Kidney capillary endothelial cell (primary cell): ENCODE data around the gene SMIM3.
A peak's percentile ranks its signal among the peaks of the same experiment; 100 is the strongest.
"Not testable (repeated sequence)": the region's sequence is repeated elsewhere in the genome, so short reads cannot be mapped to it uniquely, and the experiment has no call there.

Source experiments
- DNase-seq: peaks from one replicate; pipeline ENCODE4 v3.0.0-alpha.2; 2018; ENCODE audit warnings: low spot score

SMIM3 gene

GRCh38 chr5:150778517-150779396 is at the start of gene SMIM3:
SMIM3 (plus strand) TSS chr5:150778757; CDS start chr5:150795441, 16,684 bp downstream.
- no peak for DNase-seq

GRCh38 chr5:150729859-150730258 is 48.7 kb upstream of the SMIM3 start:
- DNase-seq = no peak

- no peak for DNase-seq
Measured at GRCh38 chr5:150731669-150732242, 46.8 kb upstream of the SMIM3 start.

GRCh38 chr5:150734579-150735384 is 43.8 kb upstream of the SMIM3 start:
- DNase-seq = no peak

GRCh38 chr5:150738862-150739261 is 39.7 kb upstream of the SMIM3 start:
- DNase-seq = no peak

- DNase-seq = no peak
Measured at GRCh38 chr5:150740992-150741391, 37.6 kb upstream of the SMIM3 start.

GRCh38 chr5:150742455-150743141 is 36.0 kb upstream of the SMIM3 start:
- not testable (repeated sequence) for DNase-seq

GRCh38 chr5:150743142-150743488 is 35.4 kb upstream of the SMIM3 start:
- DNase-seq = not testable (repeated sequence)

- no peak for DNase-seq
Measured at GRCh38 chr5:150750469-150750868, 28.1 kb upstream of the SMIM3 start.

- no peak for DNase-seq
Measured at GRCh38 chr5:150751096-150751891, 27.3 kb upstream of the SMIM3 start.

GRCh38 chr5:150753463-150753862 is 25.1 kb upstream of the SMIM3 start:
- no peak for DNase-seq

- DNase-seq = no peak
Measured at GRCh38 chr5:150753863-150754262, 24.7 kb upstream of the SMIM3 start.

- no peak for DNase-seq
Measured at GRCh38 chr5:150757087-150757649, 21.4 kb upstream of the SMIM3 start.

GRCh38 chr5:150758203-150758530 is 20.4 kb upstream of the SMIM3 start:
- DNase-seq = no peak

- peak; percentile 98 for DNase-seq
Measured at GRCh38 chr5:150758531-150759333, 19.8 kb upstream of the SMIM3 start, which contains the start of gene DCTN4. DCTN4 (minus strand) TSS chr5:150759017; CDS start chr5:150758993, 24 bp downstream.

- DNase-seq = no peak
Measured at GRCh38 chr5:150759334-150759583, 19.3 kb upstream of the SMIM3 start.

GRCh38 chr5:150762211-150762610 is 16.3 kb upstream of the SMIM3 start:
- no peak for DNase-seq

- no peak for DNase-seq
Measured at GRCh38 chr5:150763023-150763769, 15.4 kb upstream of the SMIM3 start.

GRCh38 chr5:150764530-150764929 is 14.0 kb upstream of the SMIM3 start:
- DNase-seq = no peak
